ENCODE measurements around the gene HMCN2. TPM values are rescaled to one million over a fixed set of nuclear protein-coding genes. Genes with fewer than 3 reads are reported as not detected.
"Not testable (repeated sequence)": the region's sequence is repeated elsewhere in the genome, so short reads cannot be mapped to it uniquely, and the experiment has no call there.

The HMCN2 gene
- total and polyA plus RNA-seq, 2 donors = 0.90 to 2.2 TPM

DNA sequence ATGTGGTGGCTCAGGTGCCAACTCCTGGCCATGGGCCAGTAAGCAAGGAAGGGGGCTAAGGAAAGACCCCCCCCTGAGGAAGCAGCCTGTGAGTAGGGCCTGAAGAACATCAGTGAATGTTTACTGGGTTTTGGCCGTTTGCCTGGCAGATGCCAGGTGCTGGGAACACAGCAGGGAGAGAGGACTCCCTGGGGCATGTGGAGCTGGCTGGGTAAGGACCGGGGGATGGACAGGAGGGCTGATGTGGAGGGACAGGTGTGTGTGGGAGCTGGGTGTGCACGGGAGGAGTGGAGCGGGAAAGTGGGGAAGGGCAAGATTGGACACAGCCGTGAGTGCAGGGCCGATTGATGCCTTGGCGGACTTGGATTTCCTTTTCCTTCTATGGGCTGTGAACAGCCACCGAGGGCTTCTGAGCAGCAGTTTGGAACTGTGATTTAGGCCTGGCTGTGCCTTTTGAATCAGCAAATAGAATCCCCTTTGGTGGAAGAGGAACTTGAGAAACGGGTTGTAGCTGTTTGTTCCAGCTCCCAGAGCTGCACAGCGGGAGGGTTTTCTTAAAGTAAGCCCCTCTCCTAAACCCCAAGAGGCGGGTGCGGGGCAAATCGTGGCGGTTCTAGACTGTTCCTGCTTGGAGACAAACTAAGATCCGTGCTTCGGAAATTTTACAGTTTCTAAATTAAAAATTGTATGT is 3.1 kb downstream of the HMCN2 start:
- H3K27me3 ChIP-seq (ENCODE audit: control insufficient read depth in 2 of 2, insufficient read depth in 1 of 2, low read length in 1 of 2) = peaks cover 46 to 68% of the 10 kb centered on the region in 2 donors
- WGBS = 43% methylated on average over 16 of the region's 16 CpGs
- no peak overlapping the region for H3K4me3 ChIP-seq (ENCODE audit: low read length in 2 of 2)
- no peaks in the 10 kb centered on the region for H3K36me3 ChIP-seq (ENCODE audit: control insufficient read depth in 2 of 2, insufficient read depth in 2 of 2, low read length in 1 of 2)
- H3K4me1 ChIP-seq (ENCODE audit: control insufficient read depth in 2 of 2, insufficient read depth in 2 of 2, low read length in 2 of 2) = peaks cover 0 to 4% of the 10 kb centered on the region in 2 donors
- peak in 1 of 9 donors; percentile 15 for DNase-seq (ENCODE audit: low read depth in 6 of 9, low spot score in 9 of 9)
- H3K9me3 ChIP-seq (ENCODE audit: control insufficient read depth in 2 of 2, insufficient read depth in 1 of 2, low read length in 1 of 2) = no peaks in the 10 kb centered on the region
- H3K27ac ChIP-seq (ENCODE audit: low read depth in 1 of 2, low read length in 1 of 2) = peak overlapping the region; percentile 6 to 49

DNA sequence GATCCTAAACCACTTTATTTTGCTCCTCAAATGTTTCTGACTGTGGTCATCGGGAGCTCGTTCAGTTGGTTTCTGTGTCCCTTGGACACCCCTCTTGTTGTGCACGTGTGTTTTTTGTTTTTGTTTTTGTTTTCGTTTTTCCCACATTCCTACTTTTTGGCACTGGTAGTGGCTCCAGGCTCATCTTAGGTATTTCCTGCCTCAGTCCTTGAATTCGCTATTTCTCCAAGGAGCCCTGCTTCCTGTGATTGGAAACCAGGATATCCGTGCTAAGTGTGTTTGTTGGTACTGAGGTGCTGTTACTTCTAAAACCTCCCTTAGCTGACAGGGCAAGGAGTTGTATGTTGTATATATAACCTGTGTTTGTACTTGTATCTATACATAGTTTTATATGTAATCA is 5.9 kb downstream of the HMCN2 start:
- no peak overlapping the region for H3K4me3 ChIP-seq (ENCODE audit: low read length in 2 of 2)
- no peaks in the 10 kb centered on the region for H3K9me3 ChIP-seq (ENCODE audit: control insufficient read depth in 2 of 2, insufficient read depth in 1 of 2, low read length in 1 of 2)
- no peak for DNase-seq (ENCODE audit: low read depth in 6 of 9, low spot score in 9 of 9)
- 87% methylated on average over 6 of the region's 6 CpGs for WGBS
- no peak overlapping the region for H3K27ac ChIP-seq (ENCODE audit: low read depth in 1 of 2, low read length in 1 of 2)
- H3K27me3 ChIP-seq (ENCODE audit: control insufficient read depth in 2 of 2, insufficient read depth in 1 of 2, low read length in 1 of 2) = peaks cover 22 to 44% of the 10 kb centered on the region in 2 donors
- no peaks in the 10 kb centered on the region for H3K36me3 ChIP-seq (ENCODE audit: control insufficient read depth in 2 of 2, insufficient read depth in 2 of 2, low read length in 1 of 2)
- H3K4me1 ChIP-seq (ENCODE audit: control insufficient read depth in 2 of 2, insufficient read depth in 2 of 2, low read length in 2 of 2) = peaks cover 0 to 4% of the 10 kb centered on the region in 2 donors

DNA sequence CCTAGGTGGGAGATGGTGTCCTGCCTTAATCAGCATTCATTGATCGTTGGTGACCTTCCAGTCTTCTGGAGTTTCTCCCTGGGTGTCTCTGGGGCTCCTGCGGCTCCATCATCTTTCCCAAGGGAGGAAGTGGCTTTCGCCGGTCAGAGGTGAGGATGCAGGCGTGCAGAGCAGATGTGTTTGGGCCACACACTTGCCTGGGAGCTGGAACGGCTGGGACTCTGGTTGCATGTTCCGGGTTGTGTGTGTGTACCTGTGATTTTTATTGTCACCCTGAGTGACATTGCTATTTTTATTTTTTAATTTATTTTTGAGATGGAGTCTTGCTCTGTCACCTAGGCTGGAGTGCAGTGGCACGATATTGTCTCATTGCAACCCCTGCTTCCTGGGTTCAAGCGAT is 9.6 kb downstream of the HMCN2 start:
- no peaks in the 10 kb centered on the region for H3K4me1 ChIP-seq (ENCODE audit: control insufficient read depth in 2 of 2, insufficient read depth in 2 of 2, low read length in 2 of 2)
- 91% methylated on average over 9 of the region's 9 CpGs for WGBS
- H3K4me3 ChIP-seq (ENCODE audit: low read length in 2 of 2) = no peak overlapping the region
- DNase-seq (ENCODE audit: low read depth in 6 of 9, low spot score in 9 of 9) = no peak
- no peaks in the 10 kb centered on the region for H3K36me3 ChIP-seq (ENCODE audit: control insufficient read depth in 2 of 2, insufficient read depth in 2 of 2, low read length in 1 of 2)
- no peak overlapping the region for H3K27ac ChIP-seq (ENCODE audit: low read depth in 1 of 2, low read length in 1 of 2)
- no peaks in the 10 kb centered on the region for H3K9me3 ChIP-seq (ENCODE audit: control insufficient read depth in 2 of 2, insufficient read depth in 1 of 2, low read length in 1 of 2)
- peaks cover 0 to 13% of the 10 kb centered on the region in 2 donors for H3K27me3 ChIP-seq (ENCODE audit: control insufficient read depth in 2 of 2, insufficient read depth in 1 of 2, low read length in 1 of 2)

DNA sequence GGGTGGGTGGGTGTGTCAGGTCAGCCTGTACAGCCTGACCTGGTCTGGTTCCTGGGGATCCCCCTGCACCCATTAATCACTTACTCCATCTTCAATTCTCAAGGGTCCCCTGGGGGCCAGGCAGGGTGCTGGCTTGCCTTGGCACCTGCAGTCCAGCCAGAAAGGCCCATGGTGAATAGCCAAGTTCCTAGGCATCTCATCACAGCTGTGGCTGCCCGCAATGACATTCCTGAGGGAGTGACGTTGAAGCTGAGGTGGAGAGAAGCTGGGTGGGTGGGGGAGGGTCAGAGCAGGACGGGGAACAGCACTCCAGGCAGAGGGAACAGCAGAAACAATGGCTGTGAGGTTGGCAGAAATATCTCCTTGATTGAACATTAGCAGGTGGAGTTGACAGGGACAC is 10.6 kb downstream of the HMCN2 start:
- Histone ChIP-seq H3K4me3 (ENCODE audit: low read length in 2 of 2) (no peak overlapping the region), H3K4me1 (ENCODE audit: control insufficient read depth in 2 of 2, insufficient read depth in 2 of 2, low read length in 2 of 2) (no peaks in the 10 kb centered on the region), H3K36me3 (ENCODE audit: control insufficient read depth in 2 of 2, insufficient read depth in 2 of 2, low read length in 1 of 2) (no peaks in the 10 kb centered on the region), H3K27me3 (ENCODE audit: control insufficient read depth in 2 of 2, insufficient read depth in 1 of 2, low read length in 1 of 2) (peaks cover 0 to 10% of the 10 kb centered on the region in 2 donors), H3K27ac (ENCODE audit: low read depth in 1 of 2, low read length in 1 of 2) (no peak overlapping the region), H3K9me3 (ENCODE audit: control insufficient read depth in 2 of 2, insufficient read depth in 1 of 2, low read length in 1 of 2) (no peaks in the 10 kb centered on the region)
- DNase-seq (ENCODE audit: low read depth in 6 of 9, low spot score in 9 of 9) = no peak
- 83% methylated on average over 3 of the region's 3 CpGs for WGBS

DNA sequence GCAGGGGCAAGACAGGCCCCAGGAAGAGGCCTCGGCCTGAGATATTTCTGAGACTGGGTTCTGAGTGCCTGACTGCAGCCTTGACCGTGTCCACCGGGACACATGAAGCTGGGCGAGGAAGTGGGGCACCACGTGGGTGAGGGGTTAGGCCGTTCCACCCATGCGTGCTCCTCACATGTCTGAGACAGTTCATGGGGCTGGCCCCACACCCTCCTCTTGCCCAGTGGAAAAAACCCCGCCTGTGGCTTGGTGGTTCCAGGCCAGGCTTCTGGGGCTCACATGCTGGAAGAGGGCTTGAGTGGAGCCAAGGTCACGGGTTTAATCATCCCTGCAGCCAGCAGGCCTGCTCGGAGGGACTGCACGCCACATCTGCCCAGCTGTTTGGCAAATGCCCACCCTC is 11.4 kb downstream of the HMCN2 start:
- no peak overlapping the region for H3K27ac ChIP-seq (ENCODE audit: low read depth in 1 of 2, low read length in 1 of 2)
- no peaks in the 10 kb centered on the region for H3K9me3 ChIP-seq (ENCODE audit: control insufficient read depth in 2 of 2, insufficient read depth in 1 of 2, low read length in 1 of 2)
- DNase-seq (ENCODE audit: low read depth in 6 of 9, low spot score in 9 of 9) = no peak
- WGBS = 94% methylated on average over 11 of the region's 11 CpGs
- no peaks in the 10 kb centered on the region for H3K4me1 ChIP-seq (ENCODE audit: control insufficient read depth in 2 of 2, insufficient read depth in 2 of 2, low read length in 2 of 2)
- H3K4me3 ChIP-seq (ENCODE audit: low read length in 2 of 2) = no peak overlapping the region
- no peaks in the 10 kb centered on the region for H3K36me3 ChIP-seq (ENCODE audit: control insufficient read depth in 2 of 2, insufficient read depth in 2 of 2, low read length in 1 of 2)
- peaks cover 0 to 7% of the 10 kb centered on the region in 2 donors for H3K27me3 ChIP-seq (ENCODE audit: control insufficient read depth in 2 of 2, insufficient read depth in 1 of 2, low read length in 1 of 2)

DNA sequence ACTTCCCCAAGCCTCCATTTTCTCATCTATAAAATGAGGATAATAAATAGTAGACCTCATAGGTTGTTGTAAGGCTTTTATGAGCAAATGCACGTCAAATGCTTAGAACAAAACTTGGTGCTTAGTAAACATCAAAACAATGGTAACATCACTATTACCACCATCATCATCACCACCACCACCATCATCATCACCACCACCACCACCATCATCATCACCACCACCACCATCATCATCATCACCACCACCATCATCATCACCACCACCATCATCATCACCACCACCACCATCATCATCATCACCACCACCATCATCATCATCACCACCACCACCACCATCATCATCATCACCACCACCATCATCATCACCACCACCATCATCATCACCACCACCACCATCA is 12.0 kb downstream of the HMCN2 start:
- H3K4me3 ChIP-seq (ENCODE audit: low read length in 2 of 2); H3K27me3 ChIP-seq (ENCODE audit: control insufficient read depth in 2 of 2, insufficient read depth in 1 of 2, low read length in 1 of 2); H3K36me3 ChIP-seq (ENCODE audit: control insufficient read depth in 2 of 2, insufficient read depth in 2 of 2, low read length in 1 of 2); H3K4me1 ChIP-seq (ENCODE audit: control insufficient read depth in 2 of 2, insufficient read depth in 2 of 2, low read length in 2 of 2); H3K9me3 ChIP-seq (ENCODE audit: control insufficient read depth in 2 of 2, insufficient read depth in 1 of 2, low read length in 1 of 2); H3K27ac ChIP-seq (ENCODE audit: low read depth in 1 of 2, low read length in 1 of 2); DNase-seq (ENCODE audit: low read depth in 6 of 9, low spot score in 9 of 9): not testable (repeated sequence)
- 97% methylated on average over 1 of the region's 1 CpG for WGBS

DNA sequence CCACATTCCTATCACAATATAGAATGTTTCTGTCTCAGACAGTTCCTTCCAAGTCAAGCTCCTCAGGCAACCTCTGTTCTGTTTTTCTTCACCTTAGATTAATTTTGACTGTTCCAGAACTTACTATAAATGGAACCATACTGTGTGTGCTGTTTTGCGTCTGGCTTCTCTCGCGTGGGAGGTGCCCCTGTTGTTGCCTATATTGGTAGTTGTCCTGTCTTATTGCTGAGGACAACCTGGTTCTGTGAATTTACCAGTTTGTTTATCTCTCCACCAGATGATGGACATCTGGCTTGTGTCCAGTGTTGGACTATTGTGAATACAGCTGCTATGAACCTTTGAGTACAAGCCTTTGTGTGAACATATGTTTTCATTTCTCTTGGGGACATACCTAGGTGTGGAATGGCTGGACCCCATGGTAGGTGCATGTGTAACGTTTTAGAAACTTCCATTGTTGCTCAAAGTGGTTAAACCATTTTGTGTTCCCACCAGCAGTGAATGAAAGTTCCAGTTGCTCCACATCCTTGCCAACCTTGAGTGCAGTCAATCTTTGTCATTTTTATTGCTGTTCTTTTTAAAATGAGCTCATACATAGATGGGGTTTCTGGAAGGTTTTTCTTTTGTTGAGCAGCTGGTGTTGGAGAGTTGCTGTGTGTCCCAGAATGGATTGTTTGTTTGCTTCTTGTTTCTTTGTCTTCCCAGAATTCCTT is 18.1 kb downstream of the HMCN2 start:
- no peaks in the 10 kb centered on the region for H3K36me3 ChIP-seq (ENCODE audit: control insufficient read depth in 2 of 2, insufficient read depth in 2 of 2, low read length in 1 of 2)
- no peak overlapping the region for H3K27ac ChIP-seq (ENCODE audit: low read depth in 1 of 2, low read length in 1 of 2)
- no peak for DNase-seq (ENCODE audit: low read depth in 6 of 9, low spot score in 9 of 9)
- peaks cover 0 to 4% of the 10 kb centered on the region in 2 donors for H3K27me3 ChIP-seq (ENCODE audit: control insufficient read depth in 2 of 2, insufficient read depth in 1 of 2, low read length in 1 of 2)
- H3K4me1 ChIP-seq (ENCODE audit: control insufficient read depth in 2 of 2, insufficient read depth in 2 of 2, low read length in 2 of 2) = no peaks in the 10 kb centered on the region
- no peaks in the 10 kb centered on the region for H3K9me3 ChIP-seq (ENCODE audit: control insufficient read depth in 2 of 2, insufficient read depth in 1 of 2, low read length in 1 of 2)
- 86% methylated on average over 4 of the region's 4 CpGs for WGBS
- no peak overlapping the region for H3K4me3 ChIP-seq (ENCODE audit: low read length in 2 of 2)

DNA sequence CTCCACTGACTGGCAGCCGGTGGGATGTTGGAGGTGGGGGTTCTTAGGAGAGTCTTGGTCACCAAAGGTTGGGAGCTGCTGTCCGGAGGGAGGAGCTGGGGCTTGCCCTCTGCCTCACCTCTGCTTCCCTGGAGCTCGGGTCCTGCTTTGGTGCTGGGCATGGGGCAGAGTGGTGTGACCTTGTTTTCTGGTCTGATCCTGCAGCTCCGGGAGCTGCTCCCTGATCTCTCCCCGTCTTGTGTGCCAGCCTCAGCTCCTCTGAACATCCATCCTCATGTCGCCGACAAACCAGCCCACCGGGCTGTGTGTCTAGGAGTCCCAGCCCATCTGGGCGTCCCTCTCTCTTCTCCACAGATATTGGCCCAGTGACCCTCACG is 18.7 kb downstream of the HMCN2 start:
- peaks cover 0 to 7% of the 10 kb centered on the region in 2 donors for H3K27me3 ChIP-seq (ENCODE audit: control insufficient read depth in 2 of 2, insufficient read depth in 1 of 2, low read length in 1 of 2)
- no peaks in the 10 kb centered on the region for H3K9me3 ChIP-seq (ENCODE audit: control insufficient read depth in 2 of 2, insufficient read depth in 1 of 2, low read length in 1 of 2)
- no peaks in the 10 kb centered on the region for H3K4me1 ChIP-seq (ENCODE audit: control insufficient read depth in 2 of 2, insufficient read depth in 2 of 2, low read length in 2 of 2)
- 83% methylated on average over 10 of the region's 10 CpGs for WGBS
- H3K4me3 ChIP-seq (ENCODE audit: low read length in 2 of 2) = no peak overlapping the region
- H3K27ac ChIP-seq (ENCODE audit: low read depth in 1 of 2, low read length in 1 of 2) = no peak overlapping the region
- no peaks in the 10 kb centered on the region for H3K36me3 ChIP-seq (ENCODE audit: control insufficient read depth in 2 of 2, insufficient read depth in 2 of 2, low read length in 1 of 2)
- DNase-seq (ENCODE audit: low read depth in 6 of 9, low spot score in 9 of 9) = no peak

DNA sequence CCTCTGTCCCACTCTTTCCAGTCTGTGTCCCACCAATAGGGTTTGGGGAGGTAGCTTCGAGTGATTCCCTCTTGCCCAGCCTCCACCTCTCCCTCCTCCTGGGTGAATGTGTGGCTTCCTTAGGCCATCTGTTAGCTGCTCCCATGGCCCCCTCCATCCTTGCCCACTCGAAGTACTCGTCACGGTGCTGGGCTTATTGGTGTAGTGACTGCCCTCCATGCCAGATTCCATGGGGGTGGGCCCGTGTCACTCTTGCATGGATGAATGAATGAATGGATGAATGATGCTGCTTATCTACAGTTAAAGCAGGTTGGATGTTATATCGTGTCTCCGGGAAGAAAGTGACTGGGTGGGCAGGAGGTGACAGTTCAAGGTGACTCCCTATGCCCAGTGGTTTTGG is 19.1 kb downstream of the HMCN2 start:
- Histone ChIP-seq H3K9me3 (ENCODE audit: control insufficient read depth in 2 of 2, insufficient read depth in 1 of 2, low read length in 1 of 2) (no peaks in the 10 kb centered on the region), H3K4me3 (ENCODE audit: low read length in 2 of 2) (no peak overlapping the region), H3K36me3 (ENCODE audit: control insufficient read depth in 2 of 2, insufficient read depth in 2 of 2, low read length in 1 of 2) (no peaks in the 10 kb centered on the region), H3K27me3 (ENCODE audit: control insufficient read depth in 2 of 2, insufficient read depth in 1 of 2, low read length in 1 of 2) (peaks cover 0 to 7% of the 10 kb centered on the region in 2 donors), H3K27ac (ENCODE audit: low read depth in 1 of 2, low read length in 1 of 2) (no peak overlapping the region), H3K4me1 (ENCODE audit: control insufficient read depth in 2 of 2, insufficient read depth in 2 of 2, low read length in 2 of 2) (peaks cover 0 to 2% of the 10 kb centered on the region in 2 donors)
- WGBS = 92% methylated on average over 7 of the region's 7 CpGs
- no peak for DNase-seq (ENCODE audit: low read depth in 6 of 9, low spot score in 9 of 9)
